Stimulated activated CD8-positive, alpha-beta memory T cell treated with anti-CD3 and anti-CD28 coated beads, Interleukin-7, amount 100 ng/mL, for 24 hours (primary cell): ENCODE measurements around the gene KLHL14.

Experiments used
- DNase-seq: peaks from one replicate; pipeline ENCODE4 v3.0.0-alpha.2; 2020; ENCODE audit warnings: low read depth

Gene KLHL14

DNA sequence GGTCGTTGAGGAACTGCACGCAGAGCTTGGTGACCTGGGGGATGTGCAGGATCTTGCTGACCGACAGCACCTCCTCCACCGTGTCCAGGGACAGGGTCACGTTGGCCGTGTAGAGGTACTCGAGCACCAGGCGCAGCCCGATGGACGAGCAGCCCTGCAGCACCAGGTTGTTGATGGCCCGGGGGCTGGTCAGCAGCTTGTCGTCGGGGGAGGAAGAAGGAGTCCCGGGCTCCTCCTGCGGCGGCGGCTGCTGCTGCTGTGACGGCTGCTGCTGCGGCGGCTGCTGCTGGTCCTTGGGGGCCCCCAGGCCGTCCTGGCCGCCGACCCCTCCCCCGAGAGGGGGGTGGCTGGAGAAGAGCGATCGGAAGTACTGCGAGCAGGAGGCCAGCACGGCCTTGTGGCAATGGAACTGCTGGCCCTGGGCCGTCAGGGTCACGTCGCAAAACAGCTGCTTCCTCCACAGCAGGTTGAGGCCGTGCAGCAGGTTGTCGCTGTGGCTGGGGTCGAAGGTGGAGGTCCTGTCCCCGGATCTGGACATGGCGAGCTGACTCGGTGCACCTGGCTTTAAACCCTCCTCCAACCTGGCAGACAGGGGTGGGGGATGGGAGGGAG, 2.7 kb downstream of the KLHL14 start:
- DNase-seq, result no peak

DNA sequence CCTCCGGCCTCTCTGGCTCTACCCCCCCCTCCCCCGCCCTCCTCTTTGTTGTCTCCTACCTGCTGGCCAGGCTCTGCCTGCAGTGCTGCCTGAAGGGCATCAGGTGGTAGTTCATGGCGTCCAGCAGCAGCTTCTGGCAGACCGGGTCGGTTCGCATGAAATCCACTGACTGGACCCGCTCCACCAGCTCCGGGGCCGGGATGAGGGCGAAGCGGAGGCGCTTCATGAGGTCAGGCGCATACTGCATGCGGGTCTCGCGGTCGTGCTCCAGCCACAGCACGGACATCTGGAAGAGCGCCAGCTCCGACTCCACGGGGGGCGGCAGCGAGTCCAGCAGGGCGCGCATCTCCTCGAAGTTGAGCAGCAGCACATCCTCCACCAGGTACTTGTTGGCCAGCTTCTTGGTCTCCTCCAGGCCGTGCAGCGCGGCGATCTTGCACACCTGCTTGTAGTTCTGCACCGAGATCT, 3.2 kb downstream of the KLHL14 start:
- no peak for DNase-seq

GRCh38 chr18:32769071-32769585, 3.7 kb downstream of the KLHL14 start:
- DNase-seq, result no peak

GRCh38 chr18:32767400-32767799, 5.4 kb downstream of the KLHL14 start:
- DNase-seq, result no peak

DNA sequence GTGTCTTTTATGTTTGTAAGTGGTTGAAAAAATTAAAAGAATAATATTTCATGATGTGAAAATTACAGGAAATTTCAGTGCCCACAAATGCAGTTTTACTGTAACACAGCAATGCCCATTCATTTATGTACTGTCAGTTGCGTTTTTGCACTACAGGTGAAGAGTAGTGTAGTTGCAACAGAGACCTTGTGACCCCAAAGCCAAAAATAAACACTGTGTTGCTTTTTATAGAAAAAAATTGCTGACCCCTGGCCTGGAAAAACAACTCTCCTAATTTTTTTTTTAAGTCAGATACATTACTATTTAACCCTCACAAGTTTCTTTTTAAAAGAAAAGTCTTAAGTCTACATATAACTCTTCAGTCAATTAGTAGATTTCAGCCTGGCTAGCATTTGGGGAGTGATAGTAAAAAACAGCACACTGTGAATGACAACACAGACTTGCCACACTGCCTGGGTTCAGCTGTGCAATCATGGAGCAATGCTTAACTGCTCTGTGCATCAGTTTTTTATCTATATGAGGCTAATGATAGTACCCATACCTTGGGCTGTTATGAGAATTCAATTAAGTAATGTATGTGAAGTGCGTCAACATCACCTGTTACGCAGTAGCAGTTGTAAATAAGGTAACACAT, 8.1 kb downstream of the KLHL14 start:
- DNase-seq, result no peak

DNA sequence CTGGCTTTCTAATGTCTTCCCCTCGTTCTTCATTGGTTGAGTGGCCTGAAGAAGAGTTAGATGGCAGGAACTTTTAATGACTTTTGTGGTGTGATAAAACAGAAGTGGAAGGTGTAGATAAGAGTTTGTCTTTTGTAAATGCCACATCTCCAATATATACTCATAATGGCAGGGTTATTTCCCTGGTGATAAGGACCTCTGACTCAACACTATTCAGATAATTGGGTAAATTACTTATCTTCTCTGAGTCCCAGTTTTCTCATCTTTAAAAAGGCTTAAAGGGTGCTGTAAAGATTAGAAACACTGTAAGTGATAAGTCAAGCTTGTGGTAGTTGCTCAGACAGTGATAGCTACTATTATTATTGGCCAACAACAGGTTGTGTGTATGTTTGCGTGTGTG, 9.5 kb downstream of the KLHL14 start:
- DNase-seq, result no peak

GRCh38 chr18:32761231-32761630, 11.6 kb downstream of the KLHL14 start:
- DNase-seq, result no peak

DNA sequence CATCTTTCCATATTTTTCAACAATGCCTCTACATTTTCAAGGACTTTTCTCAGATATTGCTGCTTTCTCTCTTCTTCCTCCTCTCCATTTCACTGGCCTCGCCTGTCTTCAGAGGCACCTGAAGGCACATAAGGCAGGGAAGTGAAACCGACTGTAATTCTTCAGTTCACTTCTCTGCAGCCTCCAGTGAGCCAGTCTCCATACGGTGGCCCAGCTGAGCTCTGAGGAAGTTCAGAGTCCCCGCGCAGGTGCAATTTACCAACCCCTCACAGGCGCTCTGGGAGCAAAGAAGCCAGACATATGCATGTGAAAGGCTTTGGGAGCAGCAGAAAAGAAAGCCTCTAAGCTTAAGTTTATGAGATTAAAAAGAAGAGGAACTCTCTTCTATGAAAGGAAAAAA, 12.4 kb downstream of the KLHL14 start:
- no peak for DNase-seq

DNA sequence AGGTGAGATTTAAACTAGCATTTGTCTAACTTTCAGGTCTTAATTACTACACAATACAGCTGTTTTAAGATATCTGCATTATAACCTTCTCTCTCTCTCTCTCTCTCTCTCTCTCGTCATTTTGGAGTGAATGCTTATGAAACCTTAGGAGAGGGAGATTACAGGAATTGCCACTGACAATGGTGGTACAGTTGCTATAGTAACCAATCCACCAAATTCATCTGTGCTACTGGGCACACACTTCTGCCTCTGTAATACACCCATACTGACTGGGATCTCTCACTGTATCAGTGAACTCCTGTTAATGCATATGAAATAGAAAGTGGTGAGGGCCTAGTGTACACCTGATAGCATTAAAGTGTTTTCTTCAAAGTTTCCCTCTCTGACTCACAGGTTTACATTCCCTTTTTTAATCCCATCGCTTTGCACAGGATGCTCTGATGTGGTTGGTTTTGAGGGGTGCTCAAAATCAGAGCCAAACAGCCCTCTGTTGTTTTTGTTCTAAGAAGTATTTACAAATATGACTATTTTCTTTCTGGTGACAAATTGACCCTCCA, 13.1 kb downstream of the KLHL14 start:
- DNase-seq, result no peak

DNA sequence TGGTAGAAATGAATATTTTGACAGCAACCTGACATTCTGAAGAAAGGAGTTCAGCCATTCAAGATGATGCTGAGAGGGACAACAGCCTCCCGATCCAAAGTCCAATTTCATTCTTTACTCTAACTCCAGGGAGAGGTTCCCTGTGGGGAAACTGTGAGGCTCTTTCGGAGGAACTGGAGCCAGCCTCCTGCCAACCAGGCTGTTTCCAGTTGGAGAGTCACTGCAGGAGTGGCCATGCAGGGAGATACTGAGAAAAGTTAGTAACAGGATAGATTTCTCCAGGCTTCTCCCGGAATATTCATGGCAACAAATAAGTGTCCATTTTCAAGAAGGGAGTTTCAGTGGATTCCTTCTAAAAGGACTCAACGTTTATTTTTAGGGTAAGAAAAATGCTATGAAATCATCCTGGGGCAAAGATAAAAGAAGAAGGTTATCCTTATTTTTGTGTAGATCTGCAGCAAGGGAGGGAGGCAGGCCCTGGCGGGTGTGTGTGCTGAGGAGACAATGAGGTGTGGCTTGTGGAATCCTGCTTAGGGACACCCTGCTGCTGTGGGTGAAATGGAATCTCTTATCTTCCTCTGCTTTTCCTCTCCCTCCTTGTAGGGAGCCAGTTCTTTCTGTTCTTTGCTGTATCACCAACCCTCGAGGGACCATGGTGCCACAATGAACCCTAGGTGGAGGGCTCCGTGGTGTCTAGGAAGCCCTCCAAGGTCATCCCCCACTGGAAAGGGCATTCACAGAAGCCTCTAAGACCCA, 18.1 kb downstream of the KLHL14 start:
- no peak for DNase-seq

GRCh38 chr18:32753656-32754260, 19.1 kb downstream of the KLHL14 start:
- no peak for DNase-seq

- DNase-seq, result no peak
These were observed 22.5 kb downstream of the KLHL14 start for GRCh38 chr18:32750328-32750727.

DNA sequence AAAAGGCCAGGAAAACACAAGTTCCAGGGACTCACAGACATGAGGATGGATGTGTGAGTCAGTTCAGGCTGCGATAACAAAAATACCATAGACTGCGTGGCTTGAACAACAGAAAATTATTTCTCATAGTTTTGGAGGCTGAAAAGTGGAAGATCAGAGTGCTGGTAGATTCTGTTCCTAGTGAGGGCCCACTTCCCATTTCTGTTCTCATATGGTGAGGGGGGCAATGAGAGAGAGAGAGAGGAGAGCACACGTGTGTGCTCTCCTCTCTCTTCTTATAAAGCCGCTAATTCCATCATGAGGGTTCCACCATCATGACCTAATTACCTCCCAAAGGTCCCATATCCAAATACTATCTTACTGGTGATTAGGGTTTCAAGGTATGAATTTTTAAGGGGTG, 23.0 kb downstream of the KLHL14 start:
- DNase-seq, result no peak

GRCh38 chr18:32742579-32742978, 30.2 kb downstream of the KLHL14 start:
- DNase-seq, result no peak

GRCh38 chr18:32735781-32736180, 37.0 kb downstream of the KLHL14 start:
- DNase-seq, result no peak

DNA sequence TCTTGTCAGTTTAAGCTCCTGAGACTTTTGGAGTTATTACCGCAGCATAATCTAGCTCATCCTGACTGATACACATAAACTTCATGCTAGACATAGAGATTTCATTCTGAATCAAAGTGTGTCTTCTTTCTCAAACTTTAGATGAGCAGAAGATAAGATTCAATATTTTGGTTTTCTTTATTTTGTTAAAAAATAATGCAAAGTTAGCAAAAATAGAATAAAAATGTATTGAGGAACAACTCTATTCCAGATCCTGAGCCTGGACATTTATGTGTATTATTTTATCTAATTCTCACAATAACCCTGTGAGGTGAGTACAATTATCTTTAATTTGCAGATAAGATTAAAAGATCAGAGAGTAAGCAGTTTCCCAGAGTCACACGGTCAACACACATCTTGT, 38.4 kb downstream of the KLHL14 start:
- no peak for DNase-seq

DNA sequence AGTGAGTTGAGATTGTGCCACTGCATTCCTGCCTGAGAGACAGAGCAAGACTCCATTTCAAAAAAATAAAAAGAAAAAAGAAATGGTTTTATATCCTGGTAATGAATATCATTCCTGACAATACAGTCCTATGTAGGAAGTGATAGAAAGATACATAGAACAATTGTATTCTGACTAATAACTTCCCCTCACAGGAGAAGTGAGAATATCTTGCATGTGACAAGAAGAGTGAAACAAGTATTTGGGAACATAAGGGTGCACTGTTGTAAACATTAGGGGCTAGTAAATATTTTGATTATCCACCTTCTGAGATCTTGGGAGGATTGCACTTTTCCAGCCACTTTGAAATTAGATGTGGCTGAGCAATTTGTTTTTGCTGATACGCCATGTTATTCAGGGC, 40.7 kb downstream of the KLHL14 start:
- no peak for DNase-seq

- no peak for DNase-seq
These were observed 42.2 kb downstream of the KLHL14 start for GRCh38 chr18:32730620-32731091.

DNA sequence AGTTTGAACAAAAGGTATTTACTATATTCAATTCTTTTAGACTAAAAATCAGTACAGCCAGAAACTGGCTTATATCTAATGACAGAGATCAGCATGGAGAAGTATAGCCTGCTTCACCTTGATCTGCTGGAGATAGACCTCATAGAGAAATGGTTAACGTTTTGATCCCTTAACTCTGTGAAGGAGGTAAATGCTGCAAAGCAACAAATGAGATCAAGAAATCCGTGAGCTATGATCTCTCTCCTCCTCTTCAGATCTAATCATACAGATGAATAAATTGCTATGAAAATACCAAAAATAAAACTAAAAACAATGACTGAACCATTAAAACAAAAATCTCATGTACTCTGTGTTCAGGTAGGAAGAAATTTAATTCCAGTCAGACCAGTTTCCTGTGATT, 42.8 kb downstream of the KLHL14 start:
- DNase-seq, result no peak

- no peak for DNase-seq
These were observed 48.6 kb downstream of the KLHL14 start for GRCh38 chr18:32724071-32724749.

GRCh38 chr18:32722279-32722678, 50.5 kb downstream of the KLHL14 start:
- DNase-seq, result no peak

- DNase-seq, result no peak
These were observed 55.7 kb downstream of the KLHL14 start for GRCh38 chr18:32717126-32717525.
